ENCODE measurements around the gene PPME1. TPM values are rescaled to one million over a fixed set of nuclear protein-coding genes. Genes with fewer than 3 reads are reported as not detected.

Gene PPME1
- total RNA-seq, 1 donor from 2014 or later: 36.8 TPM

- no peak for DNase-seq (ENCODE audit: low spot score)
- intact Hi-C loops (cut with DNase I): no loop called here
These were observed 97.4 kb downstream of the PPME1 start for GRCh38 chr11:74268456-74268855.

GRCh38 chr11:74269161-74269811 lies 98.2 kb downstream of the PPME1 start:
- intact Hi-C loops (cut with DNase I): no loop called here
- no peak for DNase-seq (ENCODE audit: low spot score)

GRCh38 chr11:74272276-74272675 lies 101.2 kb downstream of the PPME1 start:
- no peak for DNase-seq (ENCODE audit: low spot score)
- intact Hi-C loops (cut with DNase I): no loop called here

- no peak for DNase-seq (ENCODE audit: low spot score)
- intact Hi-C loops (cut with DNase I): no loop called here
These were observed 105.5 kb downstream of the PPME1 start for GRCh38 chr11:74276581-74276980.

GRCh38 chr11:74278103-74278502 lies 107.0 kb downstream of the PPME1 start:
- intact Hi-C loops (cut with DNase I): no loop called here
- DNase-seq (ENCODE audit: low spot score): no peak

- intact Hi-C loops (cut with DNase I): no loop called here
- no peak for DNase-seq (ENCODE audit: low spot score)
These were observed 107.7 kb downstream of the PPME1 start for GRCh38 chr11:74278721-74279161.

- intact Hi-C loops (cut with DNase I): no loop called here
- DNase-seq (ENCODE audit: low spot score): no peak
These were observed 108.2 kb downstream of the PPME1 start for GRCh38 chr11:74279256-74279655.

GRCh38 chr11:74280494-74280893 lies 109.4 kb downstream of the PPME1 start:
- intact Hi-C loops (cut with DNase I): no loop called here
- DNase-seq (ENCODE audit: low spot score): no peak

GRCh38 chr11:74282421-74282820 lies 111.3 kb downstream of the PPME1 start:
- intact Hi-C loops (cut with DNase I): no loop called here
- DNase-seq (ENCODE audit: low spot score): no peak

GRCh38 chr11:74282914-74283371 lies 111.9 kb downstream of the PPME1 start:
- intact Hi-C loops (cut with DNase I): no loop called here
- DNase-seq (ENCODE audit: low spot score): no peak

GRCh38 chr11:74283580-74284180 lies 112.6 kb downstream of the PPME1 start:
- intact Hi-C loops (cut with DNase I): no loop called here
- DNase-seq (ENCODE audit: low spot score): no peak

GRCh38 chr11:74284466-74284865 lies 113.4 kb downstream of the PPME1 start:
- DNase-seq (ENCODE audit: low spot score): no peak
- intact Hi-C loops (cut with DNase I): no loop called here

- intact Hi-C loops (cut with DNase I): no loop called here
- no peak for DNase-seq (ENCODE audit: low spot score)
These were observed 117.1 kb downstream of the PPME1 start for GRCh38 chr11:74288161-74288560.

GRCh38 chr11:74288911-74289310 lies 117.8 kb downstream of the PPME1 start:
- DNase-seq (ENCODE audit: low spot score): no peak
- intact Hi-C loops (cut with DNase I): no loop called here

GRCh38 chr11:74297484-74297883 lies 126.4 kb downstream of the PPME1 start:
- no peak for DNase-seq (ENCODE audit: low spot score)
- intact Hi-C loops (cut with DNase I): no loop called here

GRCh38 chr11:74299015-74299414 lies 127.9 kb downstream of the PPME1 start:
- no peak for DNase-seq (ENCODE audit: low spot score)
- intact Hi-C loops (cut with DNase I): no loop called here

Other genes with a start within 250 kb of the PPME1 start
- gene DNAJB13, start 220.3 kb upstream of the PPME1 start, total RNA-seq: not detected
- gene UCP2, start 188.4 kb upstream of the PPME1 start, total RNA-seq: 12.0 TPM
- gene UCP3, start 162.2 kb upstream of the PPME1 start, total RNA-seq: 0.54 TPM
- 13.2 TPM for gene C2CD3, start 287 bp upstream of the PPME1 start, total RNA-seq
- 0.54 TPM for gene P4HA3, start 140.4 kb downstream of the PPME1 start, total RNA-seq
- 1.8 TPM for gene PGM2L1, start 227.1 kb downstream of the PPME1 start, total RNA-seq

Data from cardiac septum (tissue), 1 donor.